CD4-positive, alpha-beta T cell treated with Interleukin-21 for 1 hour (primary cell): ENCODE results near the gene CTSZ.
"Not testable (repeated sequence)": the region's sequence is repeated elsewhere in the genome, so short reads cannot be mapped to it uniquely, and the experiment has no call there.

Experiments used
- DNase-seq: peaks from one replicate; pipeline ENCODE4 v3.0.0-alpha.2; 2020

CTSZ gene

DNA sequence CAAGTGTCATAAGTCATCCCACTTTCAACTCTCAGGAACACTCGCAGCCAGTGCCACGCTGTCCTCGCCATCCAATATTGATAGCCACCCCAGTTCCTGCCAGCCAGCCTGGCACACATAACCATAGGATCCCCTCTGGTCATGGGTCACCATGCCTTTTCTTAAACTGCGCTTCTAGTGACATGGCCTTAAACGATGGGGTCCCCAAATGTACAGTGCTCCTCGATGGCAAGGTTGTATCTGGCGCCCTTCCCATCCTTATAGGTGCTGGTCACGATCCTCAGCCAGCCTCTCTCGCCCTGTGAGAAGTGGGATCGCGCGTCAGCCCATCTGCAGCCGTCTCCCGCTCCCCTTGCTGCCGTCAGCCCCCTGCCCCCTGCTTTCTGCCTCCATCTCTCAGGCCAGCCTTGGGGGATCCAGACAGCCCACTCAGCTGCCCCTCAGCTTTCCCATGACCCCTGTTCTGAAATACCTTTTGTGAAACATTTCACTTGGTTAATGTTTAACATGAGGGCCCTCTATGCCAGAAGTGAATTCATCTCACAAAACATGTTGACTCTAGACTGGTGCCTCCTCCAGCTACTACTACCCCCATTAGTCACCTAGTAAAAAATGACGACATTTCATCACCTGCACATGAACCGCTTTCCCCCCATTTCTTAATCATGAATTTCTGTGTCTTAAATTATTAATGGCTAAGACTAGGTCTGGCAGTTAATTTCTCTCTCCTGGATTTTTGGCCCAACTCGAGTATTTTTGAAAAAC is 11.4 kb downstream of the CTSZ start:
- DNase-seq, result no peak

- no peak for DNase-seq
These were observed 12.5 kb downstream of the CTSZ start for GRCh38 chr20:58994390-58995159.

DNA sequence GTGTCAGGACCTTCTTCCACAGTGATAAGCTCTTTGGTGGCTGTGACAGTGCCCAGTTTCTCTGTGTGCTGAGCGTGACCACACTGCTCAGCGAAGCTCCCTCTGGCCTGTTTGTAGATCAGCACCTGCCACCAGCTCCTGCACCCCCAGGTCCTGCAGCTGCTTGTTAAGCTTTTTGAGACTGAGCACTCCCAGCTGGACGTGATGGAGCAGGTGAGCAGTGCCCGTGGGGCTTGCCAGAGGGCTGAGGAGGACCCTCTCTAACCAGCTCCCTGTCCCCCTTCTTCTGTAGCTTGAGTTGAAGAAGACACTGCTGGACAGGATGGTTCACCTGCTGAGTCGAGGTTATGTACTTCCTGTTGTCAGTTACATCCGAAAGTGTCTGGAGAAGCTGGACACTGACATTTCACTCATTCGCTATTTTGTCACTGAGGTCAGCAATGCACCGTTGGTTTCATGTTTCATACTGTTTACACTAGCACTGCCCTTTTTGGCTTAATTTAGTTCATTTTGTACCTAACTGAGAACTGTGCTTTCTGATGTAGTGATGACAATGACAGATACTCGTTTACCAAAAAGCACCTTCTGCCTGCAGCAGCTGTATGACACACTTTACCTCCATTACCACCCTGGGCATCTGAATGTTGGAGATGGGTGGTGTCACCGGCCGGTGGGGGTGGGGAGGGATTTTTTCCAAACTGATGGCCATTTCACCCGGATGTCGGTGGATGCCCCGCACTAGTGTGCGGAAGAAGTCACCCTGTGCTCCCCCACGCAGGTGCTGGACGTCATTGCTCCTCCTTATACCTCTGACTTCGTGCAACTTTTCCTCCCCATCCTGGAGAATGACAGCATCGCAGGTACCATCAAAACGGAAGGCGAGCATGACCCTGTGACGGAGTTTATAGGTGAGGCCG is 13.5 kb downstream of the CTSZ start:
- no peak for DNase-seq

DNA sequence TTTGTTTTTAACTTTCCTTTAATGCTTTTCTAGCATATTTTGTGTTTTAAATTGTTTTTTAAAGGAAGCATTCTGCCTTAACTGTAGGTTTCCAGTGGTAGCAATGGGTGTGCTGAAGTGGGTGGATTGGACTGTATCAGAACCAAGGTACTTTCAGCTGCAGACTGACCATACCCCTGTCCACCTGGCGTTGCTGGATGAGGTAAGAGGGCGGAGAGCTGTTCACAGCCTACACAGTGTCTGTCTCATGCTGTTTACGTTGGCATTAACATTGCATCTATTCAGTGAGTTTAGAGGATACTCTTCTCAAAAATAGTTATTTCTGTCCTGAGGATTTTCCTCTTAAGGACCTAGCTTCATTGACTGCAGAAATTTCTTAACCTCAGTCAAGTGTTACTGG is 14.1 kb downstream of the CTSZ start:
- DNase-seq, result no peak

DNA sequence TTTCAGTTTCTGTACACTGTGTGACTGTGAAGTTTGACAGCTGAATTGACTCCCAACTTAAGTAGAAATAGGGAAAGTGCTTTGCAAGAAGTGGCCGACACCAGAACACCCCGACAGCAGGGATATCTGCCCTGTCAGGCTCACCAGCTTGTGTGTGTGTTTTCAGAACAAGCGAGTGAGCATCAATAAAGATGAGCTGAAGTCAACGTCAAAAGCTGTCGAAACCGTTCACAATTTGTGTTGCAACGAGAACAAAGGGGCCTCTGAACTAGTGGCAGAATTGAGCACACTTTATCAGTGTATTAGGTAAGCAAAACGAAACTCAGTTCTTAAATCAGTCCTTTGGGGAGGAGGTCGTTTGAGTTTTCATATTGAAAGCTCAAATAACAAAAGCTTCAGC is 15.3 kb downstream of the CTSZ start:
- DNase-seq, result no peak

- no peak for DNase-seq
These were observed 16.2 kb downstream of the CTSZ start for GRCh38 chr20:58990651-58991445.

- DNase-seq, result no peak
These were observed 17.9 kb downstream of the CTSZ start for GRCh38 chr20:58989196-58989595.

DNA sequence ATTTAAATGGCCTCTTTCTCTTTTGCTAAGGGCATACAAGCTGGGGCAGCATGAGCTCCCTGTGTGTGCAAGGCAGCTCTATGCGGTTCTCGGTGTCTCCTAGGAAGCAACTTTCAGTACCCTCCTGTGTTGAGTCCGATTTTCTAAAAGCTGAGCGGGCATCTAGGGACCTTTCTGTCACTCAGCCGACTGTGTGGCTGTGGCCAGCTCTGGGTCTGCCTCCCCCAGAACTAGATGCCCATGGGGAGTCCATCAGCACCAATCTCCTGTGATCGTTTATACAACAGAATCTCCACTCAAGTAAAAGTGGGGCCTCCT is 18.5 kb downstream of the CTSZ start:
- no peak for DNase-seq

DNA sequence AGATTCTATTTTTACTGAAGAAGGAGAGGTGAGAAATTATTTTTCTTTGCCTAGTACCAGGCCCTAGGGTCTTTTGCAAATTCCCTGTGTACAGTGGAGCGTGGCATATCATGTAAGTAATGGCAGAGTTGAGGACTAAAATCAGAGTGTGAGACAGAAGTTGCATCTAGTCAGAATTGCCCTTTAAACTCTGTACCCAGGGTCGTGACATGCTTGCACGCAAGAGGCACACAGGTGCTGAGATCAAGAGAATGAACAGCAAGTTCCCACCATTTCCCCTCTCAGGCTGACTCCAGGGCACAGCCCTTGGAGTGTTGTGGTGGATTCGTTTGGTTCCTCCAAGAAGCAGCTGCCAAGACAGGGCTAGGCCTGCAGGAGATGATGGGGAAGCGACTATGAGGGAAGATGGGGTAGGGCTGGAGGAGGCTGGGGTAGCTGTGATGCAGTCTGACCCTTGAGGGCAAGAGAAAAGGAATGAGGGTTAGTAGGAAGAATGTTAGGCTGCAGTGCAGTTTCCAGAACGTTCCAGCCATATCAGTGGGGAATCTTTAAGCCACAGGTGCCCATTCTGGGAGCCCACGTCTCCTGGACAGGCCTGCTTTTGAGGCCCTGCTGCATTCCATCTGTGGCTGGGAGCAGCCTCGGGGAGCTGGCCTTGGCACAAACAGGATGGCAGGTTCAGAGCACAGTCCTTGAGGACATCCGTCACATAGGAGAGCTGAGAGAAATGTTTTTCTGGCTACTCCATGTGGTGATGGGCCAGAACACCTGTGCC is 19.1 kb downstream of the CTSZ start:
- DNase-seq, result no peak

- DNase-seq, result no peak
These were observed 20.0 kb downstream of the CTSZ start for GRCh38 chr20:58986968-58987517.

- no peak for DNase-seq
These were observed 20.6 kb downstream of the CTSZ start for GRCh38 chr20:58986286-58986967.

DNA sequence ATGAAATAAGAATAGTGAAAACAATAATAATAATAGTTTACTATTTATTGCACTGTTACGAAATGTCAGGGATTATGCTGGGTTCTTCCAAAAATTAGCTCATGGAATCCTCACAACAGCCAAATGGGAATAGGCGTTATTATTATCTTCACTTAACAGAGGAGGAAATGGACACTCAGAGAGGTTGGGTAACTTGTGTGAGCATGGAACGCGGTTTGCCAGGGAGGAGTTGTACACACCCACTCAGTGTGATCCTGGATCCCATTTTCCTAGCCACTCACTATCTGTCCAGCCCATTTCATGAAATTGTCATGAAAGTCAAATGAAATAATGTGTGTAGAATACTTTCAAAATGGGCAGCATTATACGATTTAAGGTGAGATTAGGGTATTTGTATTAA is 21.4 kb downstream of the CTSZ start:
- DNase-seq, result no peak

- no peak for DNase-seq
These were observed 22.4 kb downstream of the CTSZ start for GRCh38 chr20:58984691-58985090.

DNA sequence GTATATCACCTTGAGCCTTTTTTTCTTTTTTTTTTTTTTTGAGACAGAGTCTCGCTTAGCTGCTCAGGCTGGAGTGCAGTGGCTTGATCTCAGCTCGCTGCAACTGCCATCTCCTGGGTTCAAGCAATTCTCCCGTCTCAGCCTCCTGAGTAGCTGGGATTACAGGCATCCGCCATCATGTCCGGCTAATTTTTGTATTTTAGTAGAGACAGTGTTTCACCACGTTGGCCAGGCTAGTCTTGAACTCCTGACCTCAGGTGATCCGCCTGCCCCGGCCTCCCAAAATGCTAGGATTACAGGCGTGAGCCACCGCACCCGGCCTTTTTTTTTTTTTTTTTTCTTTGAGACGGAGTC is 24.0 kb downstream of the CTSZ start:
- not testable (repeated sequence) for DNase-seq

DNA sequence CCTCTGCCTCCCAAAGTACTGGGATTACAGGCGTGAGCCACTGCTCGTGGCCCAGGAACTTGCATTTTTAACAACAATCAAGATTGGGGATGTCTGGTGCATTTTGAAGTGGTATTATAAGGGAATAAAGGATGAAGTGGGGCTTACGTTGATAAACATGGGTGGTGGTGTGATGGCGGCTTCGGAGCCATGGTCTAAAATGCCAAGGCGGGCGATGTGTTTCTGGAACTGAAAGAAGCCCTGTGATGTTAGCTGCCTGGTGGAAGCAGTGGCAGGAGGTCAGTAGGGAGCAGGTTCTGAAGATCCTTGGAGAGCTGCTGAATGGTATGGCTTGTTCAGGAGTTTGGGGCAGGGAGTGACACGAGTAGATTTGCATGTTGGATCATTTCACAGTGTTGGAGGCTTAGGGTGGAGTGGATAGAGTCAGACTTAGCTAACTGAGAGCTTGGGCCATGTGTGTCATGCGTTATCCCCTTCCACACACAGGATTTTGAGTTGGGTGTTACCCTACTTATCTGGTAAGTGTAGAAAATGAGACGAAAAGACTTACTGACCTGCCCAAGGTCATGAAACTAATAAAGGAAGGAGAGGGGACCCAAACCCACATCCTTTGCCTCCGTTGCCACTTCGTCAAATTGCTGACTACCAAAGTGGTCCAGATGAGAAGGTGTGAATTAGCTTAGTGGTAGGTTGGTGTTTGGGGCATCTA is 24.5 kb downstream of the CTSZ start:
- peak; percentile 60 for DNase-seq

DNA sequence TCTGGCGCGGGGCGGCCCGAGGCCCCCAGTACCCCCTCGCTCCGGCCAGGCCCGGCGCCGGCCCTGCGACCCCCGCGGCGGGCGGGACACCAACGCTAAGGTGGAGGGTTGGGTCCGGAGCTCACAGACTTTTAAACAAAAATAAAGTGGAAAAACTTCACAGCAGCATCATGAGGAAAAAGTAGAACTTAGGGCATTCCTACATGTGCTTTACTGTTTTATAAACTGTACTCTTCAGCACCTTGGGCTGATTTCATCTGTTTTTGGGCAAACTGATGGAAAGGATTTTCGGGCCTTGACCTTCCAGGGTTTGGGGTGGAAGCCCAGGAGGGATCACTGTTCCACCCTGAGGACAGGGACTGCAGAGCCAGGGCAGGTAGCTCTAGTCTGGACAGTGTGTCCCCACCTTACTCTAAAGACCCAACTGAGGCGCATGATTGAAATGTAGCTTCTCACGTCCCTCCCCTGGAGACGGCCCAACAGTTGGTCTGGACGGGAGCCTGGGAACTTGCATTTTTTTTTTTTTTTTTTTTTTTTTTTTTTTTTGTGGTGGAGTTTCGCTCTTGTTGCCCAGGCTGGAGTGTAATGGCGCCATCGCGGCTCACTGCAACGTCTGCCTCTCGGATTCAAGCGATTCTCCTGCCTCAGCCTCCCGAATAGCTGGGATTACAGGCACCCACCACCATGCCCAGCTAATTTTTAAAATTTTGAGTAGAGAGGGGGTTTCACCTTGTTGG is 25.3 kb downstream of the CTSZ start:
- DNase-seq, result no peak

DNA sequence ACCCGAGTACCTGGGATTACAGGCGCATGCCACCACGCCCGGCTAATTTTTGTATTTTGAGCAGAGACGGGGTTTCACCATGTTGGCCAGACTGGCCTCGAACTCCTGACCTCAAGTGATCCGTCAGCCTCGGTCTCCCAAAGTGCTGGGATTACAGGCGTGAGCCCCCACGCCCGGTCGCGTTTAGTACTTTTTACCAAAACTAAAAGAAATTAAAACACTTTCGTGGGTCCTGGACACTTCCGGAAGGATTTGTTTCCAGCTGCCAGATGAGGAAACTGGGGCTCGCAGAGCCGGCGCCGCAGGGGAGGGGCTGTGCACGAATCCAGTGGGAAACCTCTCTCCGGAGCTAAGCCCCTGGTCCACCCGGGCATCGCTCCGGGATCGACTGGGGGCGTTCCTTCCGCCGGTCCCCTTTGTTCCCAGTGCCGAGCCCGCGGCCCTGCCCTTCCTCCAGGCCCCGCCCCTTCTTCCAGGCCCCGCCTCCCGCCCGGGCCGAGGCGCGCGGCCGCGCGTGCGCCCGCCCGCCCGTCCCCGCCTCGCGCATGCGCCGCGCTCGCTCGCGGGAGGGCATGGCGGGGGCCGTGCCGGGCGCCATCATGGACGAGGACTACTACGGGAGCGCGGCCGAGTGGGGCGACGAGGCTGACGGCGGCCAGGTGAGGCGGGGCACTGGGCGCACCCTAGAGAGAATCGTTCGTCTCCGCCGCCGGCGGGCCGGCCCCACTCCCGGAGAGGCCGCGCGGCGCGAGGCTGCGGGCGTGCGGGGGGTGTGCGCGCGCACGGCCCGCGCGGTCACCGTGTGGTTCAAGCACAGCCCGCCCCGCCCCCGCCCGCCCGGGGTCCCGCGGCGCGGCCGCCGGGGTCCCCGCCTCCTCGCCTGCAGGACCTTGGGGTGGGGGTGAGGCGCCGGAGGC is 26.1 kb downstream of the CTSZ start, which contains the start of gene NELFCD:
Gene NELFCD (plus strand): TSS at position 546 of the 917 bp plus-strand sequence. CDS start 54 bp downstream, at position 600.
- peak; percentile 89 for DNase-seq
